ENCODE results near the gene JAM3. TPM values are rescaled to one million over a fixed set of nuclear protein-coding genes. Genes with fewer than 3 reads are reported as not detected.

Gene JAM3
- total and polyA plus RNA-seq, 2 of the 8 experiments (the other 6 are each of a cell fraction or from before 2014, with no cell fraction given): 19.6 to 42.8 TPM

DNA sequence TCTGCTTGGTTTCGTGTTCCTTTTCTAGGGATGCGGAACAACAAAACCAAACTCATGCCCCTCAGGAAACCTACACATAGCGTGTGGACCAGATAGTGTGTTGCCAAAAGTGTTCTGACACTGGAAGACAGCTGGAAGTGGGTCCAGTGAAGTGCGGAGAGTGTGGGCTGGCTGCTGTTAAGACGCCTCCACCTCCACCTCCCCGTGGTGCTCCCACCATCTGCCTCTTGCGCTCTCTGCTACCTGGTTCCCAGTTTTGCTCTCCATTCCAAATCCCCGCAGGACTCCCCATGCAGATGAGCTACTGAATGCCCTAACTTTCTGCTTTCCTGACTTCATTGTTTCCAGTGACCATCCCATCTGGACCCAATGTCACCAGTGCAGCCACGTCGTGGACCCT is 103.1 kb downstream of the JAM3 start:
- Histone ChIP-seq H3K23ac (ENCODE audit: insufficient read length) (no peak overlapping the region), H3K4me2 (ENCODE audit: insufficient read depth in 1 of 2, low read depth in 2 of 2, low read length in 2 of 2) (no peak overlapping the region), H3K18ac (ENCODE audit: extremely low read depth, low read length) (no peak overlapping the region), H2AK5ac (ENCODE audit: low read depth, low read length) (no peak overlapping the region), H3K56ac (replicated peaks; ENCODE audit: insufficient read length, low read depth, low read length) (no peak overlapping the region), H2BK120ac (replicated peaks; ENCODE audit: low read depth, low read length) (no peak overlapping the region), H3K79me2 (ENCODE audit: control insufficient read depth in 1 of 2, insufficient read depth in 2 of 2, low read length in 2 of 2) (no peaks in the 10 kb centered on the region), H4K8ac (ENCODE audit: extremely low read depth, insufficient read depth, low read length) (peak overlapping the region; percentile 62; the same call in 1 of the 2 replicates), H2BK15ac (ENCODE audit: low read length) (no peak overlapping the region), H3K36me3 (ENCODE audit: control insufficient read depth in 2 of 4, insufficient read depth in 4 of 4, low read length in 3 of 4) (peaks cover 25 to 99% (median 77%) of the 10 kb centered on the region in 4 experiments), H3K14ac (ENCODE audit: insufficient read length) (no peak overlapping the region), H2BK20ac (ENCODE audit: low read length) (no peak overlapping the region), H3K9ac (replicated peaks in 1 of 4; ENCODE audit: extremely low read depth in 1 of 4, low read depth in 3 of 4, low read length in 3 of 4) (no peak overlapping the region), H3K23me2 (ENCODE audit: low read depth, low read length) (no peaks in the 10 kb centered on the region), H4K20me1 (replicated peaks in 1 of 2; ENCODE audit: control insufficient read depth in 1 of 2, insufficient read depth in 2 of 2, low read length in 2 of 2) (no peaks in the 10 kb centered on the region), H3K79me1 (ENCODE audit: low read depth, low read length) (no peaks in the 10 kb centered on the region), H3K9me3 (ENCODE audit: insufficient read depth in 2 of 2, low read depth in 1 of 2, low read length in 1 of 2) (peaks cover 49 to 62% of the 10 kb centered on the region in 2 experiments), H4K91ac (replicated peaks; ENCODE audit: insufficient read length, low read length) (no peak overlapping the region), H4K5ac (ENCODE audit: insufficient read length, low read depth, low read length) (no peak overlapping the region), H2BK12ac (ENCODE audit: low read depth, low read length) (no peak overlapping the region), H3K4ac (replicated peaks; ENCODE audit: insufficient read length, low read depth, low read length) (no peak overlapping the region), H3K4me1 (replicated peaks in 1 of 4; ENCODE audit: control insufficient read depth in 3 of 4, insufficient read depth in 4 of 4, low read length in 3 of 4) (no peaks in the 10 kb centered on the region), H3K4me3 (ENCODE audit: extremely low read depth in 1 of 4, insufficient read depth in 2 of 4, low read depth in 3 of 4, low read length in 4 of 4) (no peak overlapping the region), H2BK5ac (ENCODE audit: low read depth, low read length) (no peak overlapping the region), H2AFZ (ENCODE audit: low read length) (no peak overlapping the region), H3K27ac (ENCODE audit: low read depth, low read length) (no peak overlapping the region), H3K27me3 (replicated peaks in 1 of 4; ENCODE audit: control insufficient read depth in 3 of 4, extremely low read depth in 1 of 4, insufficient read depth in 3 of 4, low read length in 3 of 4) (no peaks in the 10 kb centered on the region)
- CTCF ChIA-PET (ENCODE audit: partially characterized antibody): interaction anchor here (0.6 kb wide), 1 partner anchor 37 kb away, joined by 4 read pairs; no protein-coding TSS in a partner anchor
- no peak for FAIRE-seq
- 100% methylated on average over 10 of the region's 10 CpGs; no CpG with 5 or more reads in 1 of the 2 experiments for WGBS, 2 experiments (ENCODE audit: extremely low coverage in 1 of 2, insufficient coverage in 1 of 2, insufficient read length in 1 of 2, insufficient replicate concordance in 2 of 2, low coverage in 1 of 2, low lambda C conversion rate in 2 of 2, missing lambda C conversion rate in 1 of 2)
- POLR2A ChIA-PET (ENCODE audit: partially characterized antibody): no interaction called here
- DNase-seq (ENCODE audit: low read depth in 1 of 2, low spot score in 2 of 2): no peak
- TF ChIP-seq, protein P1, sequence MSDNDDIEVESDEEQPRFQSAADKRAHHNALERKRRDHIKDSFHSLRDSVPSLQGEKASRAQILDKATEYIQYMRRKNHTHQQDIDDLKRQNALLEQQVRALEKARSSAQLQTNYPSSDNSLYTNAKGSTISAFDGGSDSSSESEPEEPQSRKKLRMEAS (IDR thresholded peaks at IDR 0.05): no peak

All from H1 (cell line).